Stimulated activated CD4-positive, alpha-beta T cell treated with anti-CD3 and anti-CD28 coated beads, Interleukin-4, amount 100 ng/mL, for 48 hours (primary cell): ENCODE data around the gene TMEM147.

Experiments
- DNase-seq, 2 donors: peaks; one replicate each; pipeline ENCODE4 v3.0.0-alpha.2; 2020; ENCODE audit warnings: low read depth in 2 of 2

Gene TMEM147

GRCh38 chr19:35545855-35546381 lies 492 bp downstream of the TMEM147 start:
- peak; percentile 52 to 65 for DNase-seq

DNA sequence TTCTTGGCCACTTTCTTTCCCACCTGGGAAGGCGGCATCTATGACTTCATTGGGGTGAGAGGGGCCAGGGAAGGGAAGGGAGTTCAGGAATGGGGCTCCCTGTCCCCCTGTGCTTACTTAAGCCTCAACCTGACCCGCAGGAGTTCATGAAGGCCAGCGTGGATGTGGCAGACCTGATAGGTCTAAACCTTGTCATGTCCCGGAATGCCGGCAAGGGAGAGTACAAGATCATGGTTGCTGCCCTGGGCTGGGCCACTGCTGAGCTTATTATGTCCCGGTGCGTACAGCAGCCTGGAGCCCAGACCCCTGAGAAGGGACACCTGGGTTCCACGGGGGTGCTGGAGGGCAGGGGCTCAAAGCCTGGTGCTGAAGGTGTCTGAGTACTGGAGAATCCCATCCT lies 1.1 kb downstream of the TMEM147 start:
- no peak for DNase-seq

GRCh38 chr19:35549174-35549788 lies 3.9 kb downstream of the TMEM147 start:
- DNase-seq, result peak; percentile 29 to 45

GRCh38 chr19:35549879-35550523 lies 4.6 kb downstream of the TMEM147 start:
- no peak for DNase-seq

DNA sequence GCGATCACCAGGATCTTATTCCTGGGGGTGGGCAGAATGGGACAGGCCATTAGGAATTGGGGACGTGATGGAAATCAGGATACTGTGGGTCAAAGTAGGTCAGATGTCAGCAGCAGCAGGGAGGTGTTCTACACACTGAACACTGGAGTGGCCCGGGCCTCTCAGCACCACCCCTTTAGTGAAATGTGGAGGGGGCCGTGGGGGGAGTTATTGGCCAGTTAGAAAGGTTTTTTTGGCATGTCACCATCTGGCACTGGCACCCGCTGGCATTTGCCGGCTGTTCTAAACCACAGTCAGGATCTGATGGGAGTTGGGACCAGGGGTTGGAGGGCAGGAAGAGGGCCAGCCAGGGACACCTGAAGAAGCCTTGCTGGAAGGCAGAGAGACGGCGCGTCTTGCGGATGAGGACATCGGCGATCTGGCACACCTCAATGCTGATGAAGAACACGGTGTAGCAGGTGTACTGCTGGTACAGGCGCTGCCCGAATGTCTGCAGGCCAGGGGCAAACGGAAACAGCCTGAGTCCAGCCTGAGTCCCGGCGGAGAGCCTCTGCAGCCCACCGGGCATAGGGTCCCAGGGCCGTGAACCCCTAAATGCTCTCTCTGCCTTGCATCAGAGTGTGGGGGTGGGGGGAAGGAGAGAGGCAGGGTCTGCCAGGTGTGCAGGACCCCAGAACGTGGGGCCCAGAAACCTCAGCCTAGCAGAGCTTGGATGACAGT lies 5.8 kb downstream of the TMEM147 start:
- no peak for DNase-seq

- DNase-seq, result no peak
Observed at GRCh38 chr19:35552534-35553384, 7.3 kb downstream of the TMEM147 start.

DNA sequence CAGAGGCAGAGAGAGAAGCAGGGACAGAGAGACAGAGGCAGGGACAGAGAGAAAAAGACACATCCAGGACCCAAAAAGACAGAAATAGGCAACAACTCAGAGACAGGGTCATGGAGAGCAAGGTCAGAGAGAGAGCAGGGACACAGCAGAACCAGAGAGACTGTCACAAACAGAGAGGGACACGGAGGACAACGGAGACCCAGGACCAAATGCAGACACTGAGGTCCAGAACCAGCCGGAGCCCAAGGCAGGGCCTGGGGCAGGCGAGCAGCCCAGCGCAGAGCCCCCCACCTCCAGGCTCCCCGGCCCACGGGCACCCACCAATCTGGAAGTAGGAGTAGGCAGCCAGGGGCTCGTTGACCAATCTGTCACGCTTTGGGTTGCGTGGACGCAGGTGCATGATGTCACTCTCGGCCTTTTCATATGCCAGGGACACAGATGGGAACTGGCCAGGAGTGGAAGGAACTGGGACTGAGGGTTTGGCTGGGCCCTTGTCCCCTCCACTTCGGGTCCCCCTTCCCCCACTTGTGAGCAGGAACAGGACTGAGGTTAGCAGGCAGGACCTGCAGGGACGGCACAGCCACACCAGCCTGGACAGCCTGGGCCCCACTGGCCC lies 8.1 kb downstream of the TMEM147 start:
- no peak for DNase-seq

- no peak for DNase-seq
Observed at GRCh38 chr19:35554076-35554475, 8.7 kb downstream of the TMEM147 start.

GRCh38 chr19:35555301-35556005 lies 10.0 kb downstream of the TMEM147 start:
- no peak for DNase-seq

- DNase-seq, result no peak
Observed at GRCh38 chr19:35556025-35556590, 10.7 kb downstream of the TMEM147 start.

DNA sequence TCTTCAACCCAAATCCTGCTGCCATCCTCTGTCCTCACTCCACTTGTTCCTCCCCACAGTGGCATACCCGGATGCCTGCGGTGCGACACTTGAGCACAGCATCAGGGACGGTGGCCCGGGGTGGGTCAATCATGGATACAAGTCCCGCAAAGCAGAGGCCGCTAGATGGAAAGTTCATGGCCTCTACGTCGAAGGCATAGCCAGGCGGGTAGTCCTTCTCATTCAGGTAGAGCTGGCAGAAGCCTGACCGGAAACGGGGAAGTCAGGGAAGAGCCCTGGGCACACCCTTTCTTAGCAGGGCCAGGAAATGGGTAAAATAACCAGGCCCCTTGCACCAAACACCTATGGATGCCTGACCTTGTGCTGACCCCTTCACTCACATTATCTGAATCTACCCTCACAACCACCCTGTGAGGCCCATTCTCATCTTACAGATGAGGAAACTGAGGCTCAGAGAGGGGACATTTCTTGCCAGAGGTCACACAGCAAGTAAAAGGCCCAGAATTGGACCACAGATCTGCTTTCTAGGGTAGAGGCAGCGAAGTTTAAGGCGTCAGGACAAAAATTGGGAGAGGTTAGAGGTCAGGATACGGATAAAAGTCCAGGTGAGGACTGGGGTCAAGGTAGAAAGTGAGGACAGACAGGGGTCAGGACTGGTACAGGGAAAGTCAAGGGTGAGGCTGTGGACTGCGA lies 11.6 kb downstream of the TMEM147 start:
- DNase-seq, result no peak

DNA sequence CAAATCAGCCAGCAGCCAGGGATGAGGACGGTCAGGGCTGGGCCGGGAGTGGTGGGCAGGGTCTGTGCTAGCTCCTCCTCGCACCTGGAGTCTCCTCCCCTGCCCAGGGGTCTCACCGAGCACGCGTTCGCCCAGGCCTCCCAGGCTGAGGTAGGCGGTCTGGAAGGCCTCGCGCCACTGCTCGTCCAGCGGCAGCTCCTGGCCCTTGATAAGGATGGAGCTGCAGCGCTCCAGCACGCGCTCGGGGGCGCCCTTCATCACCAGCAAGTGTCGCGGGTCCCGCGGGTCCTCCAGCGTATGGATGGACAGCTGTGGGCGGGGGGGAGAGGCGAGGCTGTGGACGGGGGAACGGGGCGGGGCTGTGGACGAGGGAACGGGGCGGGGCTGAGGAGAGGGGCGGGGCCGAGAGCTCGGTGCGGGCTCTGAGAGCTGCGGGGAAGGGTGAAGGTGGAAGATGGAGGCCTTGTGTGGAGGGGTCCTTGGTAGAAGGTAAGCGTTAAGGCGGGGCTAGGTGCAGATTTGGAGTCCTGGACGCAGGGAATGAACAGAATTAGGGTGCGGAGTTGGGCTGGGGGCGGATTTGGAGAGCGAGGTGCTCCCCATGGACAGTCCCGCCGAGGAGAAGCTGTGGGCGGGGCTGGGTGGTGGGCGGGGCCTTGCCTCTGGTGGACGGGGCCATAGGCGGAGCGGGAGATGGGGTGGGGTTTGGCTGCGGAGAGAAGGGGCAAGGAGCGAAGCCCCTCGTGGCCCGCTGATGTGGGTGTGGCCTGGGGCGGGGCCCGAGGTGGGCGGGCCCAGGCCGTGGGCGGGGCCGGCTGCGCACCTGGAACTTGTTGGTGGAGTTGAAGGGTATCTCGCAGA lies 12.3 kb downstream of the TMEM147 start:
- peak; percentile 40 to 59 for DNase-seq

- no peak for DNase-seq
Observed at GRCh38 chr19:35558400-35559280, 13.2 kb downstream of the TMEM147 start.

GRCh38 chr19:35559281-35559659 lies 13.8 kb downstream of the TMEM147 start:
- DNase-seq, result no peak

DNA sequence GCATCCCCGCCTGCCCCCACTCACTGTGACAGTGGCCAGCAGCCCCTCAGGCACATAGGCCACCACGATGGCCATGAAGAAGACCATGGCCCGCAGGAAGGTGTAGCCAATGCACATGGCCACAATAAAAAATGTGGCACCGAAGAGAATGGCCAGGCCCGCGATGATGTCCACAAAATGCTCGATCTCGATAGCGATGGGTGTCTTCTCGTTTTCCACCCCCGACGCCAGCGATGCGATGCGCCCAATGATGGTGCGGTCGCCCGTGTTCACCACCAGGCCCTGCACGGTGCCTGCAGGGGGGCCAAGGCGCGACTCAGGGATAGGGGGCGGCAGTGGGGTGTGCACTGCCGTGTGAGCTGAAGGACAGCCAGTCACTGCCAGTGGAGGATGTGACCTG lies 14.4 kb downstream of the TMEM147 start:
- DNase-seq, result no peak

DNA sequence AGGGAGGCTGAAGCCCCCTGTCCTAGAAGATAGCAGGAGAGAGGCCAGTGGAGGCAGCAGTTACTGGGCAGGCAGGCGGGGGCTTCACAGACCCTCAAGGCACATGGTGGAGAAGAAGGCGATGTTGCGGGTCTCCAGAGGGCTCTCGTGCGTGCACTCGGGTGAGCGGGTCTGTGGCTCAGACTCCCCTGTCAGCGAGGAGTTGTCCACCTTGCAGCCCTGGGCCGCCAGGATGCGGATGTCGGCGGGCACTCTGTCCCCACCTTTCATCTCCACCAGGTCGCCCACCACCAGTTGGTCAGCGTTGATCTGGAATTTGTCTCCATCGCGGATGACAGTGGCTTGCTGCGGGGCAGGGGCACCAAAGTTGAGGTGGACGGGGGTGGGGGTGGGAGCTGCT lies 14.8 kb downstream of the TMEM147 start:
- no peak for DNase-seq

GRCh38 chr19:35560677-35561076 lies 15.3 kb downstream of the TMEM147 start:
- DNase-seq, result no peak

DNA sequence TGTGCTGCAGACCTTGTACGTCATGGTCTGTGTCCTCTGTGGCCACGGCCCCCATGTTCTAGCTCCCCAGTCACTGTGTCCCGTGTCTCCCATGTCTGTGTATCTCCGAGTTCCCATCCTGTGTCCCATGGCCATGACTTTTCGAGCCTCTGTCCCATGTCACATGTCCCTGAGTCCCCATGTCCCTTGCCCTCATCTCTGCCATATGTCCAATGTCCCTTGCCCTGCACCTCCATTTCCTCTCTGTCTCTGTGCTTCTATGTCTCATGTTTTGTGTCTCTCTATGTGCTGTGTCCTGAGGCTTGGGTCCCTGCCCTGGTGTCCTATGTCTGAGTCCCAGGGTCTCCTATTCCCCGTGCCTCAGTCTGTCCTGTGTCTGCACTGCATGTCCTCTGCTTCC lies 16.0 kb downstream of the TMEM147 start:
- DNase-seq, result no peak
